Activated CD4-positive, CD25-positive, alpha-beta regulatory T cell treated with anti-CD3 and anti-CD28 coated beads, Interleukin-2, amount 50 U/mL, for 72 hours (primary cell): Measurements from ENCODE around the gene NDUFS6.

Experiments
- DNase-seq: peaks from one replicate; pipeline ENCODE4 v3.0.0; 2021

The NDUFS6 gene

GRCh38 chr5:1818784-1819183 lies 17.6 kb downstream of the NDUFS6 start:
- no peak for DNase-seq

GRCh38 chr5:1819458-1819857 lies 18.3 kb downstream of the NDUFS6 start:
- DNase-seq, result no peak

GRCh38 chr5:1820381-1820780 lies 19.2 kb downstream of the NDUFS6 start:
- no peak for DNase-seq

GRCh38 chr5:1820926-1821325 lies 19.7 kb downstream of the NDUFS6 start:
- no peak for DNase-seq

- DNase-seq, result no peak
These were observed 20.7 kb downstream of the NDUFS6 start for GRCh38 chr5:1821862-1822261.

GRCh38 chr5:1823381-1824034 lies 22.3 kb downstream of the NDUFS6 start:
- no peak for DNase-seq

- DNase-seq, result no peak
These were observed 23.1 kb downstream of the NDUFS6 start for GRCh38 chr5:1824109-1824821.

- no peak for DNase-seq
These were observed 24.0 kb downstream of the NDUFS6 start for GRCh38 chr5:1824903-1825841.

GRCh38 chr5:1826235-1826980 lies 25.2 kb downstream of the NDUFS6 start:
- DNase-seq, result no peak

GRCh38 chr5:1827025-1827885 lies 26.0 kb downstream of the NDUFS6 start:
- no peak for DNase-seq

- DNase-seq, result no peak
These were observed 26.7 kb downstream of the NDUFS6 start for GRCh38 chr5:1827886-1828397.

GRCh38 chr5:1830571-1831228 lies 29.5 kb downstream of the NDUFS6 start:
- DNase-seq, result no peak

GRCh38 chr5:1831257-1831656 lies 30.1 kb downstream of the NDUFS6 start:
- no peak for DNase-seq

GRCh38 chr5:1831677-1832313 lies 30.6 kb downstream of the NDUFS6 start:
- no peak for DNase-seq

GRCh38 chr5:1832511-1833250 lies 31.5 kb downstream of the NDUFS6 start:
- no peak for DNase-seq

- no peak for DNase-seq
These were observed 32.2 kb downstream of the NDUFS6 start for GRCh38 chr5:1833264-1834021.

- DNase-seq, result no peak
These were observed 32.9 kb downstream of the NDUFS6 start for GRCh38 chr5:1834022-1834551.

- DNase-seq, result no peak
These were observed 33.7 kb downstream of the NDUFS6 start for GRCh38 chr5:1834721-1835429.
